Endothelial cell of umbilical vein (primary cell): ENCODE data around the gene NKX2-4. TPM values are rescaled to one million over a fixed set of nuclear protein-coding genes. Genes with fewer than 3 reads are reported as not detected.

Experiments
- BruUV-seq: library from RNA; stranded (reverse); fragments of 400-500 nt; replicated peaks from 2 replicates; lab custom pipeline; 2021; lab: Mats Ljungman, UMichigan
- CTCF ChIA-PET: fragments of 300-600, 350-600 bp; sonication (Branson Sonifier 250); formaldehyde crosslinking; loops from one replicate; lab custom pipeline; 2021; ENCODE audit warnings: antibody characterized with exemption, inconsistent platforms; lab: Charles Lee
- POLR2A ChIA-PET: fragments of 300-600, 350-600 bp; sonication (Branson Sonifier 250); formaldehyde crosslinking; loops from one replicate; lab custom pipeline; 2021; ENCODE audit warnings: antibody characterized with exemption, inconsistent platforms; lab: Charles Lee
- DNase-seq: peaks from one replicate; pipeline ENCODE4 v3.0.0-alpha.2; 2011; ENCODE audit warnings: low read depth, low spot score
- FAIRE-seq: peaks from 2 replicates; lab custom pipeline; 2011; peaks lifted over from hg19 to GRCh38; lab: Jason Lieb, UNC
- H2AFZ ChIP-seq: 2 replicates; pipeline ENCODE4 v1.6.0; 2012; ENCODE audit warnings: low read depth, low read length, control low read depth, inconsistent platforms
- H3K27ac ChIP-seq: 2 replicates; pipeline ENCODE4 v1.5.1; 2011; ENCODE audit warnings: low read depth, mild to moderate bottlenecking, control low read depth, low read length, moderate library complexity; ENCODE audit not compliant: insufficient read depth
- H3K27me3 ChIP-seq, 2 experiments: 2 replicates each; pipeline versions ENCODE4 v1.6.0 to v1.6.1; 2011; ENCODE audit warnings: low read length in 2 of 2, mixed read lengths in 1 of 2; ENCODE audit not compliant: control insufficient read depth in 2 of 2, insufficient read depth in 2 of 2
- H3K36me3 ChIP-seq, 2 experiments: 2 replicates in 1 of 2; 3 replicates in 1 of 2; pipeline ENCODE4 v1.5.1; 2011; ENCODE audit warnings: low read length in 2 of 2, mild to moderate bottlenecking in 1 of 2, moderate library complexity in 1 of 2; ENCODE audit not compliant: control insufficient read depth in 2 of 2, insufficient read depth in 2 of 2; ENCODE audit errors: extremely low read depth in 1 of 2
- H3K4me1 ChIP-seq: 3 replicates; pipeline ENCODE4 v1.5.1; 2011; ENCODE audit warnings: mild to moderate bottlenecking, low read length; ENCODE audit not compliant: control insufficient read depth, insufficient read depth; ENCODE audit errors: extremely low read depth
- H3K4me2 ChIP-seq: 2 replicates; pipeline ENCODE4 v1.6.1; 2011; ENCODE audit warnings: low read length, control low read depth, mixed read lengths; ENCODE audit not compliant: insufficient read depth
- H3K4me3 ChIP-seq, 3 experiments: fragments of 200-600 bp in 1 of 3; sonication (generic), shearing (Covaris generic) in 1 of 3; replicated peaks in 1 of 3; 2 replicates each; pipeline ENCODE4 v1.5.1; 2011 to 2016; ENCODE audit warnings: control low read depth in 3 of 3, low read length in 3 of 3, mild to moderate bottlenecking in 2 of 3, inconsistent platforms in 1 of 3, low read depth in 1 of 3, moderate library complexity in 1 of 3; ENCODE audit not compliant: insufficient read depth in 1 of 3
- H3K79me2 ChIP-seq: 2 replicates; pipeline ENCODE4 v1.6.0; 2012; ENCODE audit warnings: low read length, inconsistent platforms; ENCODE audit not compliant: control insufficient read depth, insufficient read depth
- H3K9ac ChIP-seq: replicated peaks from 2 replicates; pipeline ENCODE3; 2011; ENCODE audit warnings: low read length, control low read depth; ENCODE audit not compliant: insufficient read depth; ENCODE audit errors: extremely low read depth
- H3K9me1 ChIP-seq: replicated peaks from 3 replicates; pipeline ENCODE4 v1.6.0; 2011; ENCODE audit warnings: mild to moderate bottlenecking, low read length; ENCODE audit not compliant: control insufficient read depth, insufficient read depth; ENCODE audit errors: extremely low read depth
- H3K9me3 ChIP-seq: replicated peaks from 2 replicates; pipeline ENCODE4 v1.5.1; 2012; ENCODE audit warnings: low read length, inconsistent platforms; ENCODE audit not compliant: control insufficient read depth, insufficient read depth
- H4K20me1 ChIP-seq: replicated peaks from 2 replicates; pipeline ENCODE3; 2011; ENCODE audit warnings: mild to moderate bottlenecking, low read length; ENCODE audit not compliant: control insufficient read depth, insufficient read depth; ENCODE audit errors: extremely low read depth
- CTCF ChIP-seq, 2 donors: IDR thresholded peaks; 1 replicate in 1 of 2; 2 replicates in 1 of 2; pipeline ENCODE4 v1.5.1; 2011; ENCODE audit warnings: low read length in 2 of 2, mild to moderate bottlenecking in 2 of 2, moderate library complexity in 2 of 2, control low read depth in 1 of 2, inconsistent platforms in 1 of 2, low read depth in 1 of 2; ENCODE audit not compliant: insufficient read depth in 1 of 2; ENCODE audit errors: extremely low read depth in 1 of 2
- EZH2 ChIP-seq: IDR thresholded peaks from 2 replicates; pipeline ENCODE4 v1.6.1; 2012; ENCODE audit warnings: borderline replicate concordance, low read depth, mild to moderate bottlenecking, moderate library complexity, low read length, inconsistent platforms; ENCODE audit not compliant: severe bottlenecking
- FOS ChIP-seq: IDR thresholded peaks from 2 replicates; pipeline ENCODE4 v1.6.1; 2011; ENCODE audit warnings: mild to moderate bottlenecking, low read length, moderate library complexity, borderline replicate concordance; ENCODE audit not compliant: insufficient read depth
- GATA2 ChIP-seq: IDR thresholded peaks from 2 replicates; pipeline ENCODE4 v1.7.0; 2011; ENCODE audit warnings: low read depth, mild to moderate bottlenecking, moderate library complexity, mixed read lengths, low read length; ENCODE audit not compliant: insufficient read length, insufficient read depth
- JUN ChIP-seq: IDR thresholded peaks from 2 replicates; pipeline ENCODE4 v1.6.1; 2011; ENCODE audit warnings: borderline replicate concordance, low read depth; ENCODE audit not compliant: insufficient read length, insufficient read depth
- MAX ChIP-seq: IDR thresholded peaks from 2 replicates; pipeline ENCODE4 v1.6.1; 2011; ENCODE audit not compliant: insufficient read depth, insufficient read length
- MYC ChIP-seq: IDR thresholded peaks from one replicate; pipeline ENCODE4 v1.6.1; 2011; ENCODE audit warnings: mild to moderate bottlenecking, low read depth, low read length
- POLR2A ChIP-seq: IDR thresholded peaks from 2 replicates; pipeline ENCODE4 v1.6.1; 2012; ENCODE audit warnings: low read depth, mild to moderate bottlenecking, control low read depth, low read length
- POLR2AphosphoS5 ChIP-seq: IDR thresholded peaks from 2 replicates; pipeline ENCODE4 v1.6.1; 2012; ENCODE audit warnings: low read depth, mild to moderate bottlenecking, control low read depth, low read length, moderate library complexity; ENCODE audit not compliant: insufficient read depth
- dilution Hi-C: fragments of 300-500 bp; cut with MboI; formaldehyde crosslinking; loops from one replicate; pipeline ENCODE4 v1.15.0; 2019; ENCODE audit warnings: low sequenced_read_pairs; ENCODE audit not compliant: extremely low pct_ligation_motif_present
- intact Hi-C: fragments of 100-400 bp; cut with micrococcal nuclease; formaldehyde crosslinking; loops from one replicate; pipeline ENCODE4 v1.10.0; 2022
- polyA plus RNA-seq, 4 experiments: library from polyadenylated mRNA; depleted of rRNA in 3 of 4; stranded (reverse) in 3 of 4; unstranded in 1 of 4; fragments of >200 nt; gene quantifications; 2 replicates each; pipeline versions ENCODE4 v1.2.1 to v1.2.3, GENCODE V29; 2011 to 2012; ENCODE audit warnings: missing spikeins in 1 of 4
- total RNA-seq: library from RNA; stranded (reverse); gene quantifications from 2 replicates; pipeline ENCODE4 v1.2.3, GENCODE V29; 2021

Gene NKX2-4
- total and polyA plus RNA-seq, 2 donors (not counting 3 experiments of a cell fraction or from before 2014, with no cell fraction given): not detected

GRCh38 chr20:21395051-21395665 lies 2.2 kb downstream of the NKX2-4 start:
- no peaks in the 10 kb centered on the region for H3K9me3 ChIP-seq
- no peaks in the 10 kb centered on the region for H3K79me2 ChIP-seq
- no peak overlapping the region for H3K9ac ChIP-seq
- H3K4me3 ChIP-seq: no peak overlapping the region
- TF ChIP-seq MYC: no peak
- no peak for TF ChIP-seq FOS
- TF ChIP-seq EZH2: no peak
- TF ChIP-seq CTCF (IDR thresholded peaks at IDR 0.05; ENCODE audit: extremely low read depth in 1 of 2, insufficient read depth in 1 of 2, low read depth in 1 of 2, low read length in 2 of 2): no peak
- no peak for TF ChIP-seq GATA2
- no peak for TF ChIP-seq MAX
- no peak for TF ChIP-seq POLR2AphosphoS5
- TF ChIP-seq JUN: no peak
- no peak for TF ChIP-seq POLR2A
- ChIA-PET CTCF (interaction anchor here (1.4 kb wide), 1 partner anchor 159 kb away, joined by 9 read pairs; no protein-coding TSS in a partner anchor), POLR2A (no interaction called here)
- peaks cover 2% of the 10 kb centered on the region for H4K20me1 ChIP-seq
- H3K4me1 ChIP-seq: peaks cover 7% of the 10 kb centered on the region
- no peak for FAIRE-seq
- DNase-seq: peak; percentile 22
- H3K36me3 ChIP-seq: no peaks in the 10 kb centered on the region
- H3K27ac ChIP-seq: no peak overlapping the region
- dilution Hi-C loops: no loop called here
- no peak overlapping the region for H3K4me2 ChIP-seq
- BruUV-seq: no TSS peak
- intact Hi-C loops: loop anchor here (5.0 to 10.0 kb wide), 2 partner anchors 112 to 270 kb away; partner anchors contain the start of gene KIZ
- H2AFZ ChIP-seq: no peak overlapping the region
- peaks cover 65 to 93% of the 10 kb centered on the region in 2 experiments for H3K27me3 ChIP-seq
- no peaks in the 10 kb centered on the region for H3K9me1 ChIP-seq
